Amniotic stem cell (primary cell): ENCODE results near the gene CBX4.

Experiments used
- DNase-seq: peaks from one replicate; lab custom pipeline; 2025; lab: John Stamatoyannopoulos, UW

The CBX4 gene

DNA sequence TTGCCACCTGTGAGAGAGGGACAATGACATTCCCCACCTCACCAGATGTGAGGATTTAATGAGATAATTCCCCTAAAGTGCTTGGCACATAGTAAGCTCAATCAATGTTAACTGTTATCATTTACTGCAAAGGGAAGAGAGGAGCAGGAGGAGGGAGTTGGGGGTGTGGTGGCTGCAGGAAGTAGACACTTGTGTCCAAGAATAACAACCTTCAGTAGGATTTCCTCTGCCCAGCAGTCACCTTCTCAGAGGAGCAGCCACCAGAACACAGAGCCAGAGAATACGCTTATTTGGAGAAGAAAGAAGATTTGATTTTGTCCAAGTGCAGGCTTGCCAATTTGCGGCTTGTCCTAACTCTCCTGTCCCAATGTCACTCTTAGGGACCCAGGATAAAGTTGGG, 10.2 kb downstream of the CBX4 start:
- no peak for DNase-seq

DNA sequence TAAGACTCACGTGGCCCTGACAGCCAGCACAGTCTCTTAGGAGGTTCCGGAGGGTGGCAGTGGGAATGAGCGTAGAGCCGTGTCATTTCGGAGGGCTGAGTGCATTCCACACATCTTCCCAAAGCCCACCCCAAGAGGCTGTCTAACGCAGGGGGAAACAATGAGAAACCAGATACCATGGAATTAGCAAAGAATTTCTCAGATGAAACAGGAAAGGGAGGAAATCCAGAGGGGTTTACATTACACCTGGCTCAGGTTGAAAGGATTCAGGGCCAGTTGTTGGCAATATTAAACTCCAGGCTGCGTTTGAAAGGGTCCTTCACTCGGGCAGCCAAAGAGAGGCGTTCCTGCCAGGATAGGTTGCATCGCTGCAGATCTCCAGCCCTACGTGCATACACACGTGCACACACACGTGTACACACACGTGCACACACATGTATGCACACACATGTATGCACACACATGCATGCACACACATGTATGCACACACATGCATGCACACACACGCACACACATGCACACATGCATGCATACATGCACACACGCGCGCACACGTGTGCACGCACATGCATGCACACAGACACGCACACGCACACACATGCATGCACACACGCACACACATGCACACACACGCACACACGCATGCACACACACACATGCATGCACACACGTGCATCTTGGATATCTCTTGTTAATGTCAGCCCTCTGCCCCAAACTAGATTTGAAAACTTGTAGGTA, 12.2 kb downstream of the CBX4 start:
- no peak for DNase-seq

DNA sequence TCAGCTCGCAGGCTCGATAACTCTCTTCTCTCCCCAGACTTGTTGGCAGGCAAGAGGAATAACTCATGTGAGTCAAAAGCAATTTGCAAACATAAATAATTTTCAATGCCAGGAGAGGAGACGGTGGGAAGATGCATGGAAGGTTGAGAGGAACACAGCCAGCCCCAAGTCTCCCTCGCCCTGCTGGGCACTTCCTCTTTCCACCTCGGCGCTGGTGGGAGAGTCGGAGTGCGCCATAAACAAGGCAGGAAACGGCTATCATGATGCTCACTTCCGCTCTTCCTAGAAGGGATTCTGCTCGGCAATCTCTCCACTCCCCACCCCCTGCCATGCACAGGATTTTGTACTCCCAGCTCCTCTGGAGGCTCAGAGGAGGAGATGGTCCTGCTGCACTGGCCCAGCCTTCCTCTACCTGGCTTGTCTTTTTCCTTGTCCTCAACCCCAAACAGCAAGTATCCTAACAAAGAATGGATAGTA, 13.0 kb downstream of the CBX4 start:
- no peak for DNase-seq

DNA sequence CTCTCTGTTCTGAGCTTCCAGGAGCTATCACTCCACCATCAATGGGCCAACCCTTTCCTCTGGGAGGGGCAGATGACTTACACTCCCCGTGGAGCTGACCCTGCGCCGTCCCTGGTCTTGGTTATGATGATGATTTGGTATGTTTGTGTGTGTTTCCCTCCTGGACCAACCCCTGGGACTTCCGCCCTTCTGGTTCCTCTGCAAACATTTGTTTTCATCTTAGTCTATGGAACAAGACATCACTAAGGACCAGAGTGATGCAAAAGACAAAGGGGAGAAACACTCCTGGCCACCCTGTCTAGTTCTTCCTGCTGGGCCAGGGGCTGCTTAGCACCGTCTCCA, 13.7 kb downstream of the CBX4 start:
- DNase-seq, result no peak

DNA sequence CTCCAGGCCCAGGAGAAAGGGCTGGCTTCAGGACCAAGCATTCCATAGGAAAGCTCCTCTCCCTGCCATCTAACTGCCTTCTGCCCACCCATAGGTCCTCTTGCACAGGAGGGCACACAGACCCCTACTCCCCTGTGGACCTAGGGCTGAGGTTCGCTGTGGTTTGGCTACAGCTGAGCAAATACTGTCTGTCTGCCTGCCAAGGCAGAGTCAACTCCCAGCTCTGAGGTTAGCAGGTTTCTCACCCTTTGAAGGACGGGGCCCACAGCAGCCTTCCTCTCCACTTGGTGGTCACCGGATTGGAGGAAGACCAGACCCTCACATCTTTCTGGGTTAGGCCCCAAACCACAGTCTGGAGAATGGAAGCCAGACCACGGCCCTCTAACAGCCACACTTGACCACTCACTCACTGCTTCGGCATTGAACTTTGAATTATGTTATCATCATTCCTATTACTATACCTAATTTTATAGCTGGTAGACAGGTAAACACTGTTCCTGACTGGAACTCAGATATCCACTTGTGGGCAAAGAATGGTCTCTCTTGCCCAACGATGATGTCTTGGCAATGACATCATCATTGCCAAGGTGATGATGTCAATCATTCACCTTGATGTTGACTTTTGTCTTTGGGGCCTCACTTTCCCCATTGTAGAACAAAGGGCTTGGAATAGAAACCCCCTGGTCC, 14.2 kb downstream of the CBX4 start:
- no peak for DNase-seq

DNA sequence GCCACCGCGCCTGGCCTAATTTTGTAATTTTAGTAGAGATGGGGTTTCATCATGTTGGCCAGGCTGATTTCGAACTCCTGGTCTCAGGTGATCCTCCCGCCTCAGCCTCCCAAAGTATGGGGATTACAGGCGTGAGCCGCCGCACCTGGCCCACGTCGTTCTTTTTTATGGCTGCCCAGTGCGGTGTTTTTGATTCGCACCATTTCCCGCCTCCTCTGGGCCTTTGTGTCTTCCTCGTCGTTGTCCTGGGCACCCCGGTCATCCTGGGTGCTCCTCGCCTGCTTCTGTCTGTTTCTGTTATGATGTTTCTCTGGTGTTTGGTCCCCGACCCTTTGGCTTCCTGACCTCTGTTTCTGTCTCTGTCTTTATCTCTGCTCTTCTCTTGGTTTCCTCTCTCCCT, 15.0 kb downstream of the CBX4 start:
- DNase-seq, result no peak

DNA sequence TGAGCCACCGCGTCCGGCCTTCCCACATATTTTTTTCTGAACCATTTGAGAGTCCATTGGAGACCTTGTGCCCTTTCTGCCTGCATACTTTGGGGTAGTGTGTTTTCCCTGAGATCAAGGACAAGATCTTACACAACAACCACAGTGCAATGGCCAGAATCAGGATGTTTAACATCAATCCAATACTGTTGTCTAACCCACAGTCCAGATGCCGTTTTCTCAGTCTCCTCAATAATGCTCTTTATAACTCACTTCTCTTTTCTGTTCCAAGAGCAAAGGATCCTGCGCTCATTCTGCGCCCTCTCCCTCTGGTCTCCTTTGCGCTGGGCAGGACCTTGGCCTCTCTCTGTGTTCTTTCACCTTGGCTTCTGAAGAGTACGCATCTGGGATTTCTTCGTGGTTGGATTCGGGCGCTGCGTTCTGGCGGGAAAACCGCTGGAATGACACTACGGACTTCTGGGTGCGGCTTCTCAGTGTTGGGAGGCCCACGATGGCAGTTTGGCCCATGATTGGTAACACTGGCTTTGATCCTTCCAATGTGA, 16.6 kb downstream of the CBX4 start:
- DNase-seq, result no peak

DNA sequence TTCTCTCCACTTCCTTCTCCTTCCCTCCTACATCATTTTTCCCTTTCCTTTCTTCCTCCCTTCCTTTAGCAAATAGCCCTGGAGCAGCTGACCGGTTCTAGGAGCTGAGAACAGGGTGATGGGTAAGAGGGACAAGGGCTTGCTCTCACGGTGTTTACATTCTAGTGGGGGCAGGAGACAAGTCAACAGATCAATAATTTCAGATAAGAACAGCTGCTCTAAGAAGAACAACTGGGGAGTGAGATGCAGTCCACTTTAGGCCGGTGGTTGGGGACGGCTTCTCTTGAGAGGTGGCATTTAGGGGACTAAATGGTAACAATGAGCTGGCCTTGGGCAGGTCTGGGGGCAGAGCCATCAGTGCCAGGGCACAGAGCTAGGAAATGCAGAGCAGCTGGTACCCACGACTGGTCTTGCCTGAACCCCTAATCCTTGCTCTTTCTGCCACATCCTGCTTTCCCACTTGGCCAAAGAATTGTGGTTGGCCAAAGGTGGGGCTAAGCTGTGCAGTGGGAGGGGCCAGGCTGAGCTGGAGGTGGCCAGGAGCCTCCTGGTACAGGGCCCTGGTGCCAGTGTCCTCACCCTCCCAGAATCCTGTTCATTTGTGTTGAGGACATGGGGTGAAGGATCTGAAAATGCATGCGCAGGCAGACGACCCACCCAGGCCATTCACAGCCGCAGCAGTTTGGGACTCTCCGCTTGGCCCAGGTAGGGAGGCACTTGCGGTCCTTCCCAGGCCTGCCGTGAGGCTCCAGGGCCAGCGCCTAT, 17.7 kb downstream of the CBX4 start:
- DNase-seq, result no peak

DNA sequence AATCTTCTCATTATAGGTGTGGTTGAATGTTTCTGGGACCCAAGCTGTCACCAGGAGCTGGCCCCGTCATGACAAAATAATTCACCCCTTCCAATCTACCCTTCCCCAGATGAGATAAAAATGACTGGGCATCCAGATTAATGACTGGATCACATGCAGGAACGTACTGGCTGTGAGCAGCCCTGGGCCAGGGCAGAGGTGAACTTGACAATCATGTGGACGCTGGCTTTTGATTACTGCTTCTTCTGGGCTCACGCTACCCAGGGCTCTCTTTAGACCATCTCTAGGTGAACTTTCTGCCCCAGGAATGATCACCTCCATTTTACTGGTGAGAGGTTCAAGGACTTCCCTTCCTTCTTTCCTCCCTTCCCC, 18.3 kb downstream of the CBX4 start:
- no peak for DNase-seq

DNA sequence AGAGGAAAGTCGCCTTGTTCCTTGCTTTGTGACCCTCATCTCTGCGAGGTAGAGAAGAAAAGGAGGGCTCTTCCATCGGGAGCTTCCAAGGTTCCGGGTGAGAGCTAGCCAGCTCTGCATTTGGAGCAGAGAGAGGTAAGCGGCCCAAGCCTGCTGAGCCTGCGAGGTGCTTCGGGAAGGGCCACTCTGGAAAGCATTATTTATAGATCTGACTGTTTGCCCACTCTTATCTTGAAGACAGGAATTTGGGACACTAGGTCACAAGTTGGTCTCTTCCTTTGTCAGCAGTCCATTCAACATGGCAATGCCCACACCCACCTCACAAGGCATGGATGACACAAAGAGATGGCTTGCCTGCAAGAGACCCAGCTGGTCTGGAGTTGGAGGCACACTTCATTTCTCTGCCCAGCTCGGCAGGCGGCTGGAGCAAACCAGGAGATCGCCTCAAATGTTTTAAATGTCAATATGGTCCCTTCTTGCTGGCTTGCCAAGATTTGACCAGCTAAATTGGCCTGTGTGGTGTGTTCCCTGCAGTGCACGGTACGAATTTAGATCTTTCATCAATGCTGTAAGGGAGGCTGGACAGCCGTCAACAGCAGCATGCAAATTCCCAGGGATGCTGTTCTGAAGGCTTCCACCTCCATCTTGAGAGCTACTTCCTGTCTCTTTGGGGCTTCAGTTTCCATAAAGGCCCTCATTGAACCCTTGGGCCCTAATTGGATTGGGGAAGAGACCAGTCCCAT, 19.5 kb downstream of the CBX4 start:
- DNase-seq, result no peak

DNA sequence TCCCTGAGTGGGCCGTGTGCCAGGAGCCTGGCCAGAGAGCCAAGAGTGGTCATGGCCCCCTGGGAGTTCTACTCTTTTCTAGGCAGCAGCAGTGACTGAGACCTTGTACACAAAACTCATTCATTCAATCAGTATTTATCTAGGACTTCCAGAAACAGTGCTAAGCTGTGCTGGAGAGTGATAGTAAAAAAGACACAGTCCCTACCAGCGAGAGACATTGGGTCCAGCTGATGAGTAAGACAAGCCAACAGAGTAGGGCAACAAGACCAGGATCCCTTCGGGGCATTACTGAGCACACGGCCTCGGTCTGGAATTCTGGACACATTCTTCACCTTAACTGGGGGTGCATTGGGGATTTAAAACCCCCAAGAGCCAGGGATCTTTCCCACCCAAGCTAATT, 20.2 kb downstream of the CBX4 start:
- DNase-seq, result no peak

DNA sequence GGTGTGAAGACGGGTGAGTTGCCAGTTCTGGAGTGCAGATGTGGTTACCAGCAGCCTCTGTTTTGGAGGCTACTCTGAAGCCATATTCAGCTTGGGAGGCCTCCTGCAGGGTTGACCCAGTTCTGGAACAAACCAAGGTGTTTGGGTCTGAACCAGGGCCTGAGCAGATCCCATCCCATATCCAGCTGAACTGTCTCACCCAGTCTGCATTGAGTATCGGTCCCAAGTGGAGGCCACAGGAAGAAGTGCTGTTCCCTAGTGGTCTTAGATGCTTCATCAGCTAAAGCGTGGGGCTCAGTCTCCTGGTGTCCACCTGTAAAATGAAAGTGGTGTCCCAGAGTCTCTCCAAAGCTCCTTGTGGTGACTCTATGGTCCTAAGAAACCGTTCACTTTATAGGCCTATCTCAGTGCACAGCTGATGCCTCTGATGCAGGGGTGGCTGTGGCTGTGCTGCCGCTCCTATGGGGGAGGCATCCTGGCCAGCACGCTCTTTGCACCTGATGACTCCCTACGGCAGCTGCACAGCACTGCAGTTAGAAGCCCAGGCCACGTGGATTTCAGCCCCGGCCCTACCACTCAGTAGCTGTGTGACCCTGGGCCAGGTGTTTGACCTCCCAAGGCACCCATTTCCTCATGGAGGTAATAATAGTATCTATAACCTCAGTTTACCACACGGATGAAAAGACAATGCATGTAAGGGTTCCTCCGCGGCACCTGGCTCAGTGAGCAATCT, 21.0 kb downstream of the CBX4 start:
- DNase-seq, result no peak

DNA sequence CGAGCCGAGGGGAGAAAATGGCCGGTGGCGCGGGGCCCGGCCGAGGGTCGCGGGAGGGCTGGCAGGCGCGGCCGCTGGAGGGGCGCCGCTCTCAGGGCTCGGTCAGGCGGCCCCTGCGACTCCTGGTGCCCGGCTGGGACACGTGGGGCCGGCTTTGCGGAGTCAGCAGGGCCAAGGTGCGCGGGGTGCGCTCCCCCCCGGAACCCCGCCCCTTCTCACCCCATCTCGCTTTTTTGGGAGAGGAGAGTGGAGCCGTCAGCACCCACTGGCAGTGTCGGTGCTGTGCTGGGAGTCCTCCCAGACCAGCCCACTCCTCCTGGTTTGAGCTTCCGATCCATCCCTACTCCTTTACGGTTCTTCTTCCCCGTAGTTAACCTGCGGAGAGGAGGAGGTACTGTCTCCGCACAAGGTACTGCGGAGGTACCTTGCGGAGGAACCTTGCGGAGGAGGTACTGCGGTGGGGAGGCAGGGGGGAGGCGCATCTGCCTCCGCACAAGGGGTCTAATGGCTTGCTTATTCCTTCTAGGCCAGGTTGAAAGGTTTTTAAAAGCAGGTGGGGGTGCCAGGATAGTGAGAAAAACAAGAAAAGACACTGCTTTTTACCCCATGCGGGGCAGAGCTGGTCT, 23.3 kb downstream of the CBX4 start:
- DNase-seq, result no peak

DNA sequence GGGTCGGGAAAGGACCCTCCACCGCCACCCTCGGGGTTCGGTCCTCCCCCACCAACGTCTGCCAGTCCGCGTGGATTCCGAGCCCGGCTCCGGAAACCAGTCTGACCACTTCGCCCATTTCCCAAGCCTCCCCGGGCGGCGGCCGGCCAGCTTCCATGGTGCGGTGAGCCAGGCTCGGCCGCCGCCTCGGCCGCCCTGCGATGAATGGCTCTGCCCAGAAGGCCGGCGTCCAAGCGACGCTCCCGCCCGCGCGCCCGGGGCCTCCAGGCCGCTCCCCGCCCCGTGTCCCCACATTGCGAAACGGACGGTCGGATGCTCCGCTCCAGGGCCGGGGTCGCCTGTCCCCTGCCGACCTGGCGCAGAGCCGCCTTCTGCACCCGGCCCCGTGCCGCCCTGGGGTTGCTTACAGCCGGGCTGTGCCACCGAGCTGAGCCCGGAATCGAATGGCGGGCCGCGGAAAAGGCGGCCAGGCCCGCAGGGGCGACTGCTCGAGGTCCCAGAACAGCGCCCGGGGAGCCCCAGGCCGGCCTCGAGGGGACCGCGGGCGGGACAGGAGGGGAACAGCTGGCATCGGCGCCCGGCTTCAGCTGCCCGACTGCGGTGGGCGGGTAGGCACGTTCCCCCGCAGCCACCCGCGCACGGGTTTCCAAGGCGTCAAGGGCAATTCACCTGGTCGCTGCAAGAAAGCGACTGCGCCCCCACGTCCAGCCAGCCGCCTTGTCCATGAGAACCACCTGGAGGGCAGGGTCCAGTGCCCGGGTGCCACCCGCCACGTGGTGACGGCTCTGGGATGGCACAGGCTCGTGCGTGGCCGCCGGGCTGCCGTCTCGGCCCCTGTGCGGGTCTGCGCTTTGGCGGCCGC, 24.0 kb downstream of the CBX4 start:
- no peak for DNase-seq

DNA sequence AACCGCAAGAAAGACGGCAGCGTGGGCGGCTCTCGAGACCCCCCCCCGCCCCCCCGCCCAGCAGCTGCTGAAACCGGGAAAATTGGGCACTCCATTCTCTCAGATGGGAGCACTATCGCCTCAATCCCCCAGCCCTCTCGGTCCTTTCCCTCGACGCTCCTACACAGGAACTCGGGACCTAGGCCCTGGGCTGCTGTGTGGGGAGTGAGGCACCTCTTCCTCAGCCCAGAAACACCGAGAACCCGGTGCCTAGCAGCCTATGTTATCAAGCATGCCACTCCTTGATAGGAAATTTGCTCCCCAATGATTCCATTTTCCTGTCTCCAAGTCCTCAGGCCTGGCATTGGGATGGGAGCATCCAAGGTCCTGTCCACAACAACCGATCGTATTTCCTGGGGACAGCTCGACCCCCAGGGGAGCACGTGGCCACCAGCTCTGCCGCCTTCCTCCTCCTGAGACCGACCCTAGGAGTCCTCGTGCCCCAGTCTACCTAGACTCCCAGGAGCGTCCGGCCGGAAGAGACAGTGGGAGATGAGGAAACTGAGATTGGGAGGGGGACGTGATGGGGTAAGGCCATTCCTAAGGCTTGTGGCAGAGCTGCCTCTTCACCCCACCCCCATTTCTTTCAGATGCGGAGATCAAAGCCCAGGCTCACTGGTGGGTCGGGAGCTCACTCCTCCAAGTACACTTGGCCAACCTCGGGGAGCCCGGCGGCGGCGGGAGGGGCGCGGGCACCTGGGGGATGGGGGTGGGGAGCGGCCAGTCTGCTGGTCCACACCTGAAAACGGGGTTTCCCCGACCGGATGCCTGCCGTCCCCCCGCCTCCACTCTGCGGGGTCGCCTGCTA, 24.9 kb downstream of the CBX4 start:
- no peak for DNase-seq

DNA sequence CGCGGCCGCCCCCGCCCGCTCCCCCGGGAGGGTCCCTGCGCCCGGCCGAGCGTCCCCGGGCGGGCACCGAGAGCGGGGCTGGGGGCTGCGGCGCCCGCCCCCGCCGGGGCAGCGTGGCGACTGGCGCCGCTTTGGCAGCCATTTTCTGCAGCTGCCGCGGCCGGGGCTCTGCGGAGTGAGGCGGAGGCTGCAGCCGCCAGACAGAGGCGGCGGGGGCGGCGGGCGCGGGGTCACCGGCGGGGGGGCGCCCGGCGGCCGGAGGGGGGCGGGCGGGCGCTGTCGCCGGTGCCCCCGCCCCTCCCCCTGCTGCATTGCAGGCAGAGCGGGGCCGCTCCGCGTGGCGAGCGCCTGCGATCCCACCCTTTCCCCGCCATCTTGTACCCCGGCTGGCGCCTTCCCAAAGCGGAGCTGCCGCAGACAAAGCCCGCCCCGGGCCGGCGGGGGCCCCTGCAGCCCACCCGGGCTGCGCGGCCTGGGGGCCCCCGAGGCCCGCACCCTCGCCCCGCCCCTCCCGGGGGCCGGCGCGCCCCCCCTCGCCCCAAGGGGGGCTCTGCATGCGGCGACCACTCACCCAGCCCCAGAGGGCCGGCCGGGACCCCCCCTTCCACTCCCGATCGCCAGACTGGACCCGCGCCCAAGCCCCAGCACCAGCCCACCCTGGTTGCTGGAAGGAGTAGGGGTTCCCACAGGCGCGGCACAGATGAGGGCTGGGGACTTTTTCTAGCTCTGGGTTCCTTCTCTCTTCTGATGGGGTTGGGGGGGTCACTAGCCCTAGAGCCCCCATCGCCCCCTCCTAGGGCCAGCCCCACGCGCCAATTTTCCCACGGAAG, 25.7 kb downstream of the CBX4 start:
- no peak for DNase-seq

DNA sequence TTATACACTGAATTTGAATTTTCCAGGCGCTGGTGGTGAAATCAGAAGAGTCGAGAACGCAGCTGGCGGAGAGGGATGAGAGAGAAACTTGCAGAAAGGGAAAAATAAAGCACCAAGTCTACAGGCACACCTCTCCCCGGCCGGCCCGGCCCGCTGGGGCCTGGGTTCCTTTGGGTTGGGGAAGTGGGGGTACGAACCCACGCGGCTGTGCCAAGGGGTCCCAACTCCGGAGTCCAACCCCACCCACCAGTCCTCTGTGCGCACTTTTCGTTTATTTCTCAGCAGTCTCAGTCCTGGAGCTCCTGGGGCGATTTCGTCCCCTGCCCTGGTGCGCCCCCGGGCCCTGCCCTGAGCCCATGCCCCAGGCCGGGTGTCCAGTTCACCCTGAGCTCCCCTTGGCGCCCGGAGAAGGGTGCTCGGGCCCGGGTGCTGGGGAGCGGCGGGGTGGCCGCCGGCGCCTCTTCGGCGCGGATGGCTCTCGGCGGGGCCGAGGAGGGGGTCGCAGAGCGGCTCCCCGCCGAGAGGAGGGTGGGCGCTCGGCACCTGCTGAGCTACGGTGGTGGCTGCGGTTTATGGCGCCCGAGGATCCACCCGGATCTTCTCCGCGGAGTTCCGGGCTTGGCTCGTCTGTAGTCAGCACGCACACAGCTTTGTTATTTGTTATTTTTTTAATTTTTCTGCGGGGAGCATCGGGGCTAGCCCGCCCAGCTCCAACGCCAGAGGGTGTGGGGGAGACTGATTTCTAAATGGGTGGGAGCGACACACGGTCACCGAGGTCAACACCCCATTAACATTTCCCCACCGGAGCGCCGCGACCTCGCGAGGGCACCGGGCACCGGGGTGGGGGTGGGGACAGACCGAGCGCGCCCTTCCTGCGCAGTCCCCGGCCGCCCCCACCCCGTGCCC, 26.6 kb downstream of the CBX4 start:
- DNase-seq, result no peak
